Dendritic cell treated with granulocyte-macrophage colony-stimulating factor and Interleukin-4, amounts not matched to agents 40 ng/mL and 50 ng/mL, for 4 days (primary cell): ENCODE measurements around the gene TP73.
"Not testable (repeated sequence)": the region's sequence is repeated elsewhere in the genome, so short reads cannot be mapped to it uniquely, and the experiment has no call there.

ENCODE experiments used
- H3K27ac Mint-ChIP-seq: one replicate; pipeline ENCODE4 v1.8.0; 2022; ENCODE audit warnings: mild to moderate bottlenecking, mixed read lengths
- H3K27me3 Mint-ChIP-seq: one replicate; pipeline ENCODE4 v1.8.0; 2022; ENCODE audit warnings: mild to moderate bottlenecking, mixed read lengths
- H3K36me3 Mint-ChIP-seq: one replicate; pipeline ENCODE4 v1.8.0; 2022; ENCODE audit warnings: low read depth, mixed read lengths
- H3K4me1 Mint-ChIP-seq: one replicate; pipeline ENCODE4 v1.8.0; 2022; ENCODE audit warnings: low read depth, mixed read lengths
- H3K4me3 Mint-ChIP-seq: one replicate; pipeline ENCODE4 v1.8.0; 2022; ENCODE audit warnings: mild to moderate bottlenecking, moderate library complexity, mixed read lengths
- H3K9me3 Mint-ChIP-seq: one replicate; pipeline ENCODE4 v1.8.0; 2022; ENCODE audit warnings: mixed read lengths
- intact Hi-C: fragments of 100-400 bp; cut with micrococcal nuclease; formaldehyde crosslinking; loops from one replicate; pipeline ENCODE4 v1.15.0; 2022

Gene TP73

GRCh38 chr1:3724416-3725030 is 72.2 kb downstream of the TP73 start:
- H3K27ac Mint-ChIP-seq, H3K4me1 Mint-ChIP-seq, H3K4me3 Mint-ChIP-seq, H3K36me3 Mint-ChIP-seq, H3K27me3 Mint-ChIP-seq, H3K9me3 Mint-ChIP-seq: not testable (repeated sequence)
- intact Hi-C loops, result loop anchor here (2.0 to 5.0 kb wide), 2 partner anchors 30 to 232 kb away; no protein-coding TSS in a partner anchor

GRCh38 chr1:3725366-3725765 is 73.0 kb downstream of the TP73 start:
- no peak overlapping the region for H3K4me3 Mint-ChIP-seq
- no peaks in the 10 kb centered on the region for H3K36me3 Mint-ChIP-seq
- intact Hi-C loops, result loop anchor here (2.0 kb wide), 1 partner anchor 31 kb away; no protein-coding TSS in a partner anchor
- H3K27ac Mint-ChIP-seq, result no peak overlapping the region
- no peaks in the 10 kb centered on the region for H3K9me3 Mint-ChIP-seq
- H3K4me1 Mint-ChIP-seq, result no peaks in the 10 kb centered on the region
- H3K27me3 Mint-ChIP-seq, result peaks cover 5% of the 10 kb centered on the region

DNA sequence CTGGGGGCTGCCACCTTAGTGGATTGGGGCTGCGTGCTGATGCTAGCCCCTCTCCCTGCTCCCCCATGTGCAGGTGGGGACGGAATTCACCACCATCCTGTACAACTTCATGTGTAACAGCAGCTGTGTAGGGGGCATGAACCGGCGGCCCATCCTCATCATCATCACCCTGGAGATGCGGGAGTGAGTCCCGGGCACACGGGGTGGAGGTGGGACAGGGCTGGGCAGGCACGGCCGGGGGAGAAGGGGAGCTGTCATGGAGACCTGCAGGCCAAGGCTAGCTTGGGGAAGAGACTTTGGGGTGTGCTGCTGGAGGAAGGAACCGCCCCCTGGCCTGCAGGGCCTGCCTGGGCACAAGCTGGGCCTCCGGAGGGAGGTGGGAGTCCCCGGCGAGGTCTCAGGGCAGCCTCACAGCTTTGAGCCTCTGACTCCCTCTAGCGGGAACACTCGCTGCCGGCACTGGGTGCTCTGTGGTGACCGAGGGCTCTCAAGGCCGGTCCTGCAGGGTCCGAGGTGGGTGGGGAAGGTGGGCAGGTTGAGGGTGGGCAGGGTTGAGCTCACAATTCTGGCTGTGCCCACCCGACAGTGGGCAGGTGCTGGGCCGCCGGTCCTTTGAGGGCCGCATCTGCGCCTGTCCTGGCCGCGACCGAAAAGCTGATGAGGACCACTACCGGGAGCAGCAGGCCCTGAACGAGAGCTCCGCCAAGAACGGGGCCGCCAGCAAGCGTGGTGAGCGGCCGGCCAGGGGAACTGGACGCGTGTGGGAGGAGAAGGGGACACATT is 74.9 kb downstream of the TP73 start:
- H3K27ac Mint-ChIP-seq, result no peak overlapping the region
- no peaks in the 10 kb centered on the region for H3K9me3 Mint-ChIP-seq
- no peaks in the 10 kb centered on the region for H3K4me1 Mint-ChIP-seq
- peaks cover 9% of the 10 kb centered on the region for H3K27me3 Mint-ChIP-seq
- no peaks in the 10 kb centered on the region for H3K36me3 Mint-ChIP-seq
- H3K4me3 Mint-ChIP-seq, result no peak overlapping the region
- intact Hi-C loops, result no loop called here

DNA sequence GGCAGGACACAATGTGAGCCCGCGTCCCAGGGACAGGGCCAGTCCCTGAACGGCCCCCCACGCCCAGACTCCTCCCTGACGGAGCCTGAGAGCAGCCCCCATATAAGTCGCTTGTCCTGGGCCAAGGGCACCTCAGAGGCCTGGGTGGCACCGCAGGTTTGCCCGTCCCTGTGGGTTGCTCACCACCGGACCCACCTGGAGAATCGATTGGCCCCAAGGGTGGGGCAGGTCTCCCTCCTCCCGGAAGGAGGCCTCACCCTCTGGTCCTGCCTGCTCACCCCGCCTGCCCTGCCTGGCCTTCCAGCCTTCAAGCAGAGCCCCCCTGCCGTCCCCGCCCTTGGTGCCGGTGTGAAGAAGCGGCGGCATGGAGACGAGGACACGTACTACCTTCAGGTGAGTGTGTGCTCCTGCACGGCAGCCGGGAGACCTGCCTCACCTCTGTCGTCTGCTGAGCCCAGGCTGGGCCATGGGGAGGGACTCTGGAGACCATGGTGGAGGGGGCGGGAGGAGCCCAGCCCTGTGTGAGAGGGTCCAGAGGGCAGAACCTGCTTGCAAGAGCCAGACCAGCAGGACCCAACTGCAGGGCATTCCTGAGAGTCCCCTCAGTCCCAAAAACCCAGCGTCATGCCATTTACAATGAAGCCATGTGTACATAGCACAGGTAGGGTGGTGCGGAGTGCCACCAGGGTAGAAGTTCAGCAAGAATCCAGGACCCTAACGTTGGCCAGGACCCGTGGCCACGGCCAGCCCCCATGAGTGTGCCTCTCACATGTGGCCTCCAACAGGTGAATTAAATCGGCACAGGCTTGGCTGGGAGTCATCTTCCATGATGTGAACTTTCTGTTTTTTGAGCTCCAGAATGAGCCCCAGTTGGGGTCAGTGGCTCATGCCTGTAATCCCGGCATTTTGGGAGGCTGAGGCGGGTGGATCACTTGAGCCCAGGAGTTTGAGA is 75.8 kb downstream of the TP73 start:
- Mint-ChIP-seq H3K27ac (no peak overlapping the region), H3K27me3 (peaks cover 11% of the 10 kb centered on the region), H3K36me3 (no peaks in the 10 kb centered on the region), H3K4me1 (no peaks in the 10 kb centered on the region), H3K9me3 (no peaks in the 10 kb centered on the region), H3K4me3 (no peak overlapping the region)
- intact Hi-C loops, result no loop called here

DNA sequence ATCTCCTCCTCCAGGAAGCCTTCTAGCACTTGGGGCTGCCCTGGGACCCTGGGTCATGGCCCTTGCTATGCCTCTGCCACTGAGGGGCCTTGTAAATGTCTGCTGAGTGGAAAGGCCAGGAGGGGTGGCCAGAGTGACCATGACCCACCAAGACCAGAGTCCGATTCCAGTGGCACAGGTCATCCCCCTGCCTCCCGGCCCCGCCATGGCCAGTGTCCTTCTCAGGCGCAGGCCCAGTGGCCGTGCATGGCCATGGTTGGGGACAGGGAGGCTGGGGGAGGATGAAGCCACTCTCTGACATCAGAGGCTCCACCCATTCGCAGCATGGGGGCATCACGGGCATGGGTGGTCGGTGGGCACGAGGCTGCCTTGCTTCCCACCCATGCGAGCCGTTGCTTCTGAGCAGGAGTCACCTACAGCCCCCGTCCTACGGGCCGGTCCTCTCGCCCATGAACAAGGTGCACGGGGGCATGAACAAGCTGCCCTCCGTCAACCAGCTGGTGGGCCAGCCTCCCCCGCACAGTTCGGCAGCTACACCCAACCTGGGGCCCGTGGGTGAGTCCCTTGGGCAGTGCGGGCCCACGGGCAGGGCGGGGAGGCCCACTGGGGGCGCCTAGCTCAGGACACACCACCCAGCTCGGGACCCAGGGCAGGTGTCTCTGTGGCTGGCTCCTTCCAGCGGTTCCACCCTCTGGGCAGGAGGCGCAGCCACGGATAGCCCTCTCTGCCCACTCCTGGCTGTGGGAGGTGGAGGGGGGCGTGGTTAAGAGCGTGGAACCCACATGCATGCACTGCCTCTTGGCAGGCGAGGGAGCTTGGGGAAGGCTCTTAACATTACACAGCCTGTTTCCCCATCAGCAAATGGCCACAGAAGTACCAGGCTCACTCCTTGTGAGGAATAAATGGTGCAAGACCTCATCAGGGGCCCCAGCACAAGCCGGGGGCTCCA is 77.6 kb downstream of the TP73 start:
- Mint-ChIP-seq H3K27me3 (peaks cover 10% of the 10 kb centered on the region), H3K9me3 (no peaks in the 10 kb centered on the region), H3K27ac (no peak overlapping the region), H3K4me1 (no peaks in the 10 kb centered on the region), H3K36me3 (no peaks in the 10 kb centered on the region), H3K4me3 (no peak overlapping the region)
- intact Hi-C loops, result no loop called here

- intact Hi-C loops, result no loop called here
- no peaks in the 10 kb centered on the region for H3K9me3 Mint-ChIP-seq
- no peak overlapping the region for H3K27ac Mint-ChIP-seq
- H3K4me1 Mint-ChIP-seq, result no peaks in the 10 kb centered on the region
- H3K4me3 Mint-ChIP-seq, result no peak overlapping the region
- peaks cover 10% of the 10 kb centered on the region for H3K27me3 Mint-ChIP-seq
- H3K36me3 Mint-ChIP-seq, result no peaks in the 10 kb centered on the region
These were observed 78.4 kb downstream of the TP73 start for GRCh38 chr1:3730543-3731247.

GRCh38 chr1:3731583-3732433 is 79.5 kb downstream of the TP73 start:
- Mint-ChIP-seq H3K27me3 (peaks cover 10% of the 10 kb centered on the region), H3K36me3 (no peaks in the 10 kb centered on the region), H3K4me1 (no peaks in the 10 kb centered on the region), H3K4me3 (no peak overlapping the region), H3K9me3 (no peaks in the 10 kb centered on the region), H3K27ac (no peak overlapping the region)
- intact Hi-C loops, result no loop called here

- H3K27ac Mint-ChIP-seq, result no peak overlapping the region
- no peak overlapping the region for H3K4me3 Mint-ChIP-seq
- H3K36me3 Mint-ChIP-seq, result no peaks in the 10 kb centered on the region
- peaks cover 10% of the 10 kb centered on the region for H3K27me3 Mint-ChIP-seq
- no peaks in the 10 kb centered on the region for H3K9me3 Mint-ChIP-seq
- H3K4me1 Mint-ChIP-seq, result no peaks in the 10 kb centered on the region
- intact Hi-C loops, result no loop called here
These were observed 80.2 kb downstream of the TP73 start for GRCh38 chr1:3732434-3733093.

DNA sequence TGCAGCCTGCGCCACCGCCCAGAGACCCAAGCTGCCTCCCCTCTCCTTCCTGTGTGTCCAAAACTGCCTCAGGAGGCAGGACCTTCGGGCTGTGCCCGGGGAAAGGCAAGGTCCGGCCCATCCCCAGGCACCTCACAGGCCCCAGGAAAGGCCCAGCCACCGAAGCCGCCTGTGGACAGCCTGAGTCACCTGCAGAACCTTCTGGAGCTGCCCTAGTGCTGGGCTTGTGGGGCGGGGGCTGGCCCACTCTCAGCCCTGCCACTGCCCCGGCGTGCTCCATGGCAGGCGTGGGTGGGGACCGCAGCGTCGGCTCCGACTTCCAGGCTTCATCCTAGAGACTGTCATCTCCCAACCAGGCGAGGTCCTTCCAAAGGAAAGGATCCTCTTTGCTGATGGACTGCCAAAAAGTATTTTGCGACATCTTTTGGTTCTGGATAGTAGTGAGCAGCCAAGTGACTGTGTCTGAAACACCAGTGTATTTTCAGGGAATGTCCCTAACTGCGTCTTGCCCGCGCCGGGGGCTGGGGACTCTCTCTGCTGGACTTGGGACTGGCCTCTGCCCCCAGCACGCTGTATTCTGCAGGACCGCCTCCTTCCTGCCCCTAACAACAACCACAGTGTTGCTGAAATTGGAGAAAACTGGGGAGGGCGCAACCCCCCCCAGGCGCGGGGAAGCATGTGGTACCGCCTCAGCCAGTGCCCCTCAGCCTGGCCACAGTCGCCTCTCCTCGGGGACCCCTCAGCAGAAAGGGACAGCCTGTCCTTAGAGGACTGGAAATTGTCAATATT is 81.0 kb downstream of the TP73 start:
- Mint-ChIP-seq H3K36me3 (no peaks in the 10 kb centered on the region), H3K27me3 (peaks cover 10% of the 10 kb centered on the region), H3K27ac (no peak overlapping the region), H3K4me3 (no peak overlapping the region), H3K9me3 (no peaks in the 10 kb centered on the region), H3K4me1 (no peaks in the 10 kb centered on the region)
- intact Hi-C loops, result no loop called here

GRCh38 chr1:3733883-3734589 is 81.7 kb downstream of the TP73 start:
- intact Hi-C loops, result no loop called here
- Mint-ChIP-seq H3K27ac (no peak overlapping the region), H3K36me3 (no peaks in the 10 kb centered on the region), H3K9me3 (no peaks in the 10 kb centered on the region), H3K4me3 (no peak overlapping the region), H3K4me1 (no peaks in the 10 kb centered on the region), H3K27me3 (peaks cover 8% of the 10 kb centered on the region)

- intact Hi-C loops, result no loop called here
- peaks cover 8% of the 10 kb centered on the region for H3K27me3 Mint-ChIP-seq
- H3K27ac Mint-ChIP-seq, result no peak overlapping the region
- no peaks in the 10 kb centered on the region for H3K9me3 Mint-ChIP-seq
- H3K4me3 Mint-ChIP-seq, result no peak overlapping the region
- H3K36me3 Mint-ChIP-seq, result no peaks in the 10 kb centered on the region
- H3K4me1 Mint-ChIP-seq, result no peaks in the 10 kb centered on the region
These were observed 82.3 kb downstream of the TP73 start for GRCh38 chr1:3734602-3735001.
